GM21360 (cell line): Measurements from ENCODE around the gene DRC3.

ENCODE experiments used
- ATAC-seq: cut with Tn5 transposase; IDR thresholded peaks from one replicate; pipeline ENCODE4 v1.9.1; 2021; ENCODE audit warnings: mild to moderate bottlenecking, moderate library complexity; ENCODE audit not compliant: unreplicated experiment

DRC3 gene

DNA sequence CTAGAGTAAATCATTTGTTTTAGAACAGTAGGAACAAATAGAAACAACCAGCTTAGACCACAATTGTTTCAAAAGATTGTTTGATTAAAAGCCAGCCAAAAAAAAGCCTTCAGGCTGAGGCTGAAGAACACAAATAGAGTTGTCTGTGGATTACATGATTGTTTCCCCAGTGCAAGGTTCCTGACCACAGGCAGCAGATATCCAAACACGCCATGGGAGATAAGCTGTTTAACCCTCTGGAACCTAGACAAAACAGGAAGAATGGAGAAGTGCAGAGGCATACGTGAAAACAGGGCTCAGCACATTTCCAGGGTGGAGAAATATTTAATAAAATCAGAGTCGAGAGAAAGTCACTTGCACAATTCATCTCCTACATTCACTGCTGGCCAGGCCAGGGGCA lies 45.3 kb downstream of the DRC3 start:
- ATAC-seq, result no peak

- no peak for ATAC-seq
Measured at GRCh38 chr17:18018411-18018921, 45.8 kb downstream of the DRC3 start.

DNA sequence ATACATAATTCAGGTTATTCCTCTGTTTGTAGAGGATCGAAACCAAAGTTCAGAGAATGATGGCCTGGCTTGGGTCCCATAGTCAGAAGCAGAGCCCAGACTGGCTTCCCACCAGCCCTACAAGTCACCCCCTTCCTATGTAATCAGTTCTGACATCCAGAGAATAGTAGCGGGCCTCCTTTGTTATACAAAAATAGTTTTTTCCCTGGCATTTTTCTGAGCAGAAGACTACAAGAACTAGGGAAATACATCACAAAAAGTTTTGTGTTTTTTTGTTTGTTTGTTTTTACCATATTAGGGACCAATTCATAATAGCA lies 47.1 kb downstream of the DRC3 start:
- no peak for ATAC-seq

DNA sequence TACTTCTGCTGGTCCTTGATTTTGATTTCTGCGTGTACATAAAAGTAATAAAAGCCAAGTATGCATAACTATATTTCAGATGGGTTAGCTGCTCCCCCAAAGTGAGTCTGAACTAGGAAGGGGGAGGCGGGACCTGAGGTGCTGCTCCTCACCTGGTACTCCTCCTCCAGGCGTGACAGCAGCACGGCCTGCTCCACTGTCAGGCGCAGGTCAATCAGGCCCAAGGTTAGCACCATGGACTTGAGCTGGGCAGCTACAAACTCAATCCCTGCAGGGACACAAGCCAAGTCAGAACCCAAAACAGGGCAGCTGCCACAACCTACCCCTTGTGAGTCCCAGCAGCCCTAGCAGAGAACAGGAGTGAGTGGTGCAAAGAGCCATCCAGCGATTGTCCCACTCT lies 48.3 kb downstream of the DRC3 start:
- ATAC-seq, result no peak

DNA sequence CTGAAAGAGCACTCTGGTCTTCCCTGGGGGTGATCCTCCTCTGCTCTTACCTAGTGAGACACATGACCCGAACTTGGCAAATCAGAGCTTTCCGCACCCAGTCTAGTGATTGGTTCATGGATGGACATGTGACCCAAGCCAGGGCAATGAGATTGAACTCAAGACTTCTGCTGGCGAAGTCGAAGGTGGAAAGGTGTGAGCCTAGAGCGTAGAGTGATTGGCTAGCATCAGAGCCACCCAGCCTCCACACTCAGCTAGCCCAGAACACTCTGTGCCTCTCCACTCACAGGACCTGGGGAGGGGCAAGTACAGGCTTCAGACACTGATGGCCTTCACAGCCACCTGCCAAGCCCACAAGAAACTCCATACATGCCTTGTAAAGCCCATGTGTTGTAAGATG lies 48.7 kb downstream of the DRC3 start:
- ATAC-seq, result no peak

DNA sequence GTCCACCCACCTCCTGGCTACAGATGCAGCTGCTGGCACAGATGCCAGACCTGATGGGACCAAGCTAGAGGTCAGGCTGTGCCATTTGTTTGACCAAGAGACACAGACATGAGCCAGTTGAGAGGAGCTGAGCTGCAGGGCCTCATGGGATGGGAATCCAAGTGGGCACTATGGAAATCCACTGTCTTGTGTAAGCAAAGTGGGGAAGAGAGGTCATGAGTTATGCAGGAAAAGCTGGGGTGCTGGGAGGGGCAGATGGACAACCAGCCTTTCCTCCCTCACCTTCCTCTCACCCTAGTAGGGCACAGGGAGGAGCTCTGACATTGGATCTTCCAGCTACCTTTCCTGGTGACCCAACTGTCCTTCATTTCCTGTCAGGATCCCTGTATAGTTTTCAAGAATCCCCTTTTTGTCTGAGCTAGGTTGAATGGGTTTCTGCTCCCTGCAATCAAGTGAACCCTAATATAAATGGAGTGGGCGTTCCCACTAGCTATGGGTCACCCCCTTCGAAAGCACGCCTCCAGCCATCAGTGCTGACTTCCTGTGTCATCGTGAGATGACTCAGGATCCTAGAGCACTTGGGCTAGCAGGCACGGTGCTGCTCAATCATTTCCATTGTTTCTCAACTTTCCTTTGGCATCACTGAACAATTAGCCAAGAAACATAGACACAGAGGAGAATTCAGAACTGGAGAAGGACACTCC lies 52.7 kb downstream of the DRC3 start:
- no peak for ATAC-seq

- ATAC-seq, result no peak
Measured at GRCh38 chr17:18025945-18026776, 53.5 kb downstream of the DRC3 start.

GRCh38 chr17:18027280-18027679 lies 54.6 kb downstream of the DRC3 start:
- ATAC-seq, result no peak

GRCh38 chr17:18028114-18028951 lies 55.7 kb downstream of the DRC3 start:
- ATAC-seq, result no peak

GRCh38 chr17:18028952-18029540 lies 56.4 kb downstream of the DRC3 start:
- ATAC-seq, result no peak

GRCh38 chr17:18031955-18032354 lies 59.3 kb downstream of the DRC3 start:
- no peak for ATAC-seq

- peak; percentile 58 for ATAC-seq
Measured at GRCh38 chr17:18033442-18034099, 60.9 kb downstream of the DRC3 start.

DNA sequence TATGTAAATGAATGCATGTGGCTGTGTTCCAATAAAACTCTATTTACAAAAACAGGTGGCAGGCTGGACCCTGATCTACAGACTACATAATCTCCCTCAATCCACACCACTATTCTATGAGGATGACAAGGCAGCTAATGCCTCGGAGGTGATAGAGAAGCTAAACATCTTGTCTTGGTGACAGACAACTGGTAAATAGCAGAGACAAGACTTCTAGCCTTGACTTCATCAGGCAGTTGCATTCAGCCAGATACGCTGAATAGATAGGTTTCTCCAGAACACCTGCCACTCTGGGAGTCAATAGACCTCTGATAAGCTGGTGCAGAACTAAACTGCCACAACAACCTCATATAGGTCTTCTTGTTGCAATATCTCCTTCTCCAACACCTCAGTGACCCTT lies 63.0 kb downstream of the DRC3 start:
- no peak for ATAC-seq

DNA sequence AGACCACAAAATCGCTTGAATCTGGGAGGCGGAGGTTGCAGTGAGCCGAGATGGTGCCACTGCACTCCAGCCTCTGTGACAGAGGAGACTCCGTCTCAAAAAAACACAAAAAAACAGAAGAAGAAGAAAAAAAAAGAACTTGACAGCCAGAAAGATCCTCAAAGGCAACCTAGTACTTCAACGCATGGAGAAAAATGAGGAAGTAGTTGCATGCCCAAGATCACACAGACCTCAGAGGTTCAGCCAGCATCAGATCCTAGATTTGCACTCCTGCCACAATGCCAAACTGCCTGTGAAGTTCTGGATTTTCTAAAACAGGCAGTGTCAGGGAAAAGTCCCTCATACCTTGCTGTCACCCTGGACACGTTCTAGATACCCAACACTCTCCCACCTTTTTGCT lies 64.8 kb downstream of the DRC3 start:
- no peak for ATAC-seq

DNA sequence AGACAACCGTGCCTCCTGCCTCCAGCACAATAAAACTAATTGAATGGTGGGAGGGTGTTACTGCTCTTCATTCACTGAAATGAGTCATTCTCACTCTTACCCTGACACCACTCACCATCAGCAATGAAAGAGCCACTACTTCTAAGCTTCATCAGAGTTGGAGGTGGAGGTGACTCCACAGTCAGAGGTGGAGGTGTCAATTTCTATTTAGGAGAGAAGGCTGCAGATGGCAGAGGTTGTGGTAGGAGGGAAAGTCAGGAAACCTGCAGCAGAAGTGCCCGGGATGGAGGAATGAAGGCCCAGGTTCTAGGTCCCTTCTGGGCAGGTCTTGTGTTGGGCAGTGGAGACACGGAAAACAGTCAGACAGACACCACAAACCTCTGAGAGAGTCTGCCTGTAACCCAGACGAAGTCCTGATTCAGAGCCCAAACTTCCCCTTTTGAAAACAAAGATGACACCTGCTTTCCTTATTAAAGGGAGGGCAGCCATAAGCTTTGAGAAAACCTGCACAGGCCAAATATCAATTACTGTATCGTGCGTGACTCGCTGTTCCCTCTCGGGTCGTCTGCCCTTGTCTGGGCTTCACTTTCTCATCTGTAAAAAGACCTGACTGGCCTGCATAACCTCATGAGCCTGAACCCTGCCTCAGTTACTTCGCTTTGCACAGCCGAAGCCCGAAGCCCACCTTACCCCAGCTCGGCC lies 65.6 kb downstream of the DRC3 start:
- ATAC-seq, result no peak

DNA sequence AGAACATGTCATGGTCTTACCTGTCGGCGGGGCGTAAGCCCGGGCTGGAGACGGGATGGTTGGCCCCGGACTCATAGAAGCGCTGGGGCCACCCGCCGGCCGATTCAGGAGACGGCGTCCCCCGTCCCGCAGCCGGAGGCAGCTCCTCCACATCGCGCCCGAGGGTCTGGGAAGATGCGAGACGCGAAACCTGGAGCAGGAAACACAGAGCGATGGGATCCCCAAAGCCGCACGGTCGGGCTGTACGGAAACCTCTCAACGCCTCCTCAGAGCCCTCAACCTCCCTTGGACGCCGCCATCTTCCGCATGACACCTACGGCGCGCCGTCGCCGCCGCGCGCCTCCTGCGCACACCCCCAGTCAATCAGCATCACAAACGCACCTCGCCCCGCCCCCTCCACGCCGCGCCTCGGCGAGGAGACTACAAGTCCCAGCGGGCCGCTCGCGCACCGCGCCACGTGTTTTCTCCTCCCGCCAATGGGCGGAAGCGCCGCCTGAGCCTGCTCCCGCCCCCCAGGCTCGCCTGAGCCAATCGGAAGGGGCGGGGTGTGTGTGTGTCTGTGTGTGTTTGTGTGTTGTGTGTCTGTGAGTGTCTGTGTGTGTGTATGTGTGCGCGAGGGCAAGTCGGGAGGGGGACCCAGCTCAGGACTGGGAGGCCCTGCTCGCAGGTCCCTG lies 66.3 kb downstream of the DRC3 start, which contains the start of the genes ATPAF2 and GID4:
Gene ATPAF2, minus strand, starts transcription at position 308 of the 674 bp plus-strand sequence. Its CDS starts 155 bp downstream, at position 153.
Gene GID4, plus strand, starts transcription at position 548 of the 674 bp plus-strand sequence. Its CDS starts 57 bp downstream, at position 605.
- ATAC-seq, result peak; percentile 82

DNA sequence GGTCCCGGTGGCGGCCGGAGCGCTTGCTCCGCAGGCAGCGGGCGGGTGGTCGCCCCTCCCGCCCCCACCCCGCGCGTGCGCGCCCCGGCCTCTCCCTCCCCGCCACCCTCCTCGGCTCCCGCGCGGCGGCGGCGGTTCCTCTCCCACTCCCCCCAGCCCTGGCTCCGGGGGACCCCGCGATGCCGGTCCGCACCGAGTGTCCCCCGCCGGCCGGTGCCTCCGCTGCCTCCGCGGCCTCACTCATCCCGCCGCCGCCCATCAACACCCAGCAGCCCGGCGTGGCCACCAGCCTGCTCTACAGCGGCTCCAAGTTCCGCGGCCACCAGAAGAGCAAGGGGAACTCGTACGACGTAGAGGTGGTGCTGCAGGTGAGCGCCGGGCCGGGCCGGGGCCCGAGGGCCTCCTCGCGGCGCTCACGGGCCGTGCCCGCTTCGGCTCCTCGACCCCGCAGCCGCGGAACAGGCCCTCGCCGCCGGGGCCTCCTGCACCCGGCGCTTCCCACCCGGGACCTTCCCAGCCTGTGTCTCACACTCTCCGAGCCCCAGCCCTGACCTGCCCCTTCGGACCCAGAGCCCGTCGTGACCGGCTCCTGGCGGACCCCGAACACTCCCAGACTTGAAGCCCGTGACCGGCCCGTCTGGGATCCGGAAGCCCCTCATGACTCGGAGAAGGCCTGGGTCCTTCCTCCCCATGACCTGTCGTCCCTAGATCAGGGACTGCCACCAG lies 67.0 kb downstream of the DRC3 start:
- ATAC-seq, result peak; percentile 9

GRCh38 chr17:18040261-18040858 lies 67.7 kb downstream of the DRC3 start:
- no peak for ATAC-seq
